H9 (cell line): Measurements from ENCODE around the gene MAL. TPM values are rescaled to one million over a fixed set of nuclear protein-coding genes. Genes with fewer than 3 reads are reported as not detected.

Source experiments
- DNase-seq: peaks from one replicate; pipeline ENCODE4 v3.0.0-alpha.2; 2017
- H2AFZ ChIP-seq: one replicate; pipeline ENCODE4 v1.6.1; 2013; ENCODE audit warnings: mild to moderate bottlenecking, low read length, control low read depth, moderate library complexity
- H2AK5ac ChIP-seq: 2 replicates; pipeline ENCODE4 v1.6.1; 2013; ENCODE audit warnings: low read length, control low read depth, mixed read lengths; ENCODE audit not compliant: insufficient read length
- H2BK120ac ChIP-seq: one replicate; pipeline ENCODE4 v1.6.1; 2013; ENCODE audit warnings: low read depth, mild to moderate bottlenecking, low read length, control low read depth, inconsistent platforms; ENCODE audit not compliant: poor library complexity, severe bottlenecking
- H2BK12ac ChIP-seq: 2 replicates; pipeline ENCODE4 v1.6.1; 2013; ENCODE audit warnings: low read length, control low read depth, mixed read lengths, low read depth; ENCODE audit not compliant: insufficient read length
- H2BK15ac ChIP-seq: 2 replicates; pipeline ENCODE4 v1.6.1; 2013; ENCODE audit warnings: low read depth, low read length, control low read depth
- H2BK20ac ChIP-seq: one replicate; pipeline ENCODE4 v1.6.1; 2013; ENCODE audit warnings: low read depth, mild to moderate bottlenecking, low read length, control low read depth, inconsistent platforms; ENCODE audit not compliant: poor library complexity, severe bottlenecking
- H2BK5ac ChIP-seq: 2 replicates; pipeline ENCODE4 v1.6.1; 2013; ENCODE audit warnings: low read length, control low read depth, mixed read lengths; ENCODE audit not compliant: insufficient read length
- H3K14ac ChIP-seq: 2 replicates; pipeline ENCODE4 v1.6.1; 2013; ENCODE audit warnings: low read length, control low read depth; ENCODE audit not compliant: insufficient read depth
- H3K18ac ChIP-seq: 2 replicates; pipeline ENCODE4 v1.6.1; 2013; ENCODE audit warnings: low read depth, mild to moderate bottlenecking, mixed read lengths, low read length, control low read depth; ENCODE audit not compliant: insufficient read length
- H3K23ac ChIP-seq: 2 replicates; pipeline ENCODE4 v1.6.1; 2013; ENCODE audit warnings: low read length, control low read depth, mixed read lengths, low read depth; ENCODE audit not compliant: insufficient read length
- H3K23me2 ChIP-seq: 2 replicates; pipeline ENCODE4 v1.6.1; 2013; ENCODE audit warnings: low read depth, mild to moderate bottlenecking, mixed read lengths, low read length, control low read depth; ENCODE audit not compliant: insufficient read length, poor library complexity, severe bottlenecking
- H3K27ac ChIP-seq: 2 replicates; pipeline ENCODE4 v1.5.1; 2013; ENCODE audit warnings: low read length, control low read depth, mixed read lengths, low read depth; ENCODE audit not compliant: insufficient read length
- H3K27me3 ChIP-seq: 2 replicates; pipeline ENCODE4 v1.6.1; 2013; ENCODE audit warnings: low read length, control low read depth, inconsistent platforms; ENCODE audit not compliant: insufficient read depth
- H3K4ac ChIP-seq: 2 replicates; pipeline ENCODE4 v1.6.1; 2013; ENCODE audit warnings: low read depth, mild to moderate bottlenecking, control low read depth, inconsistent platforms, low read length, moderate library complexity
- H3K4me1 ChIP-seq: 2 replicates; pipeline ENCODE4 v1.6.1; 2013; ENCODE audit warnings: low read length, control low read depth, inconsistent platforms; ENCODE audit not compliant: insufficient read depth
- H3K4me2 ChIP-seq: 2 replicates; pipeline ENCODE4 v1.6.1; 2013; ENCODE audit warnings: low read length, control low read depth, mixed read lengths; ENCODE audit not compliant: insufficient read length, insufficient read depth
- H3K56ac ChIP-seq: 2 replicates; pipeline ENCODE4 v1.6.1; 2013; ENCODE audit warnings: low read depth, mild to moderate bottlenecking, mixed read lengths, low read length, control low read depth; ENCODE audit not compliant: insufficient read length
- H3K79me1 ChIP-seq: 2 replicates; pipeline ENCODE4 v1.6.1; 2013; ENCODE audit warnings: low read depth, mild to moderate bottlenecking, moderate library complexity, low read length, control low read depth, inconsistent platforms; ENCODE audit not compliant: insufficient read depth, poor library complexity, severe bottlenecking
- H3K79me2 ChIP-seq: 2 replicates; pipeline ENCODE4 v1.6.1; 2013; ENCODE audit warnings: low read length, control low read depth, inconsistent platforms; ENCODE audit not compliant: insufficient read depth
- H3K9ac ChIP-seq: 2 replicates; pipeline ENCODE4 v1.6.1; 2013; ENCODE audit warnings: low read length, control low read depth, mixed read lengths; ENCODE audit not compliant: insufficient read length; ENCODE audit errors: extremely low read depth
- H3K9me3 ChIP-seq: one replicate; pipeline ENCODE4 v1.6.1; 2013; ENCODE audit warnings: low read depth, low read length, inconsistent platforms; ENCODE audit not compliant: control insufficient read depth
- H3T11ph ChIP-seq: one replicate; pipeline ENCODE4 v1.6.1; 2013; ENCODE audit warnings: mild to moderate bottlenecking, low read length, control low read depth, inconsistent platforms
- H4K20me1 ChIP-seq: one replicate; pipeline ENCODE4 v1.6.1; 2013; ENCODE audit not compliant: control insufficient read depth, insufficient read length, insufficient read depth
- H4K5ac ChIP-seq: 2 replicates; pipeline ENCODE4 v1.6.1; 2013; ENCODE audit warnings: low read depth, mild to moderate bottlenecking, mixed read lengths, low read length, control low read depth; ENCODE audit not compliant: insufficient read length
- H4K8ac ChIP-seq: replicated peaks from 2 replicates; pipeline ENCODE4 v1.6.1; 2013; ENCODE audit warnings: low read length, control low read depth, mixed read lengths, low read depth; ENCODE audit not compliant: insufficient read length
- H4K91ac ChIP-seq: 2 replicates; pipeline ENCODE4 v1.6.1; 2013; ENCODE audit warnings: low read depth, mild to moderate bottlenecking, moderate library complexity, mixed read lengths, low read length, control low read depth; ENCODE audit not compliant: insufficient read length
- H3K27ac Mint-ChIP-seq, 3 experiments: 2 replicates in 2 of 3; 3 replicates in 1 of 3; pipeline ENCODE4 v1.8.0; 2020 to 2021; ENCODE audit warnings: mixed read lengths in 3 of 3, mild to moderate bottlenecking in 1 of 3, moderate library complexity in 1 of 3
- H3K27me3 Mint-ChIP-seq: 2 replicates; pipeline ENCODE4 v1.8.0; 2021; ENCODE audit warnings: low read depth, mild to moderate bottlenecking, moderate library complexity, mixed read lengths
- H3K36me3 Mint-ChIP-seq, 3 experiments: 2 replicates in 2 of 3; 3 replicates in 1 of 3; pipeline ENCODE4 v1.8.0; 2020 to 2021; ENCODE audit warnings: low read depth in 3 of 3, mixed read lengths in 3 of 3; ENCODE audit not compliant: insufficient read depth in 1 of 3
- H3K4me1 Mint-ChIP-seq, 2 experiments: 2 replicates each; pipeline ENCODE4 v1.8.0; 2020; ENCODE audit warnings: mixed read lengths in 2 of 2
- H3K4me3 Mint-ChIP-seq, 2 experiments: 2 replicates in 1 of 2; 3 replicates in 1 of 2; pipeline ENCODE4 v1.8.0; 2020 to 2021; ENCODE audit warnings: mild to moderate bottlenecking in 2 of 2, mixed read lengths in 2 of 2, moderate library complexity in 1 of 2
- H3K9me3 Mint-ChIP-seq, 2 experiments: 2 replicates in 1 of 2; 3 replicates in 1 of 2; pipeline ENCODE4 v1.8.0; 2020; ENCODE audit warnings: mild to moderate bottlenecking in 2 of 2, mixed read lengths in 2 of 2, moderate library complexity in 1 of 2
- CTCF ChIP-seq: fragments of 200-600 bp; sonication (generic); conservative IDR thresholded peaks from 3 replicates; pipeline ENCODE4 v1.8.0; 2021; ENCODE audit warnings: antibody characterized with exemption, mild to moderate bottlenecking
- WGBS: extraction: QIAGEN DNeasy Blood & Tissue Kit; methylation state at CpG from one replicate; pipeline ENCODE4 v1.1.7; 2013; ENCODE audit warnings: missing lambda C conversion rate, low lambda C conversion rate, mixed read lengths; ENCODE audit not compliant: insufficient read length; ENCODE audit errors: extremely low coverage; 5-methylcytosine and 5-hydroxymethylcytosine counted together
- total RNA-seq: library from RNA; stranded (reverse); gene quantifications from 2 replicates; pipeline ENCODE4 v1.2.1, GENCODE V29; 2021

MAL gene
- total RNA-seq, 1 experiment from 2014 or later: not detected

GRCh38 chr2:95077530-95077825 is 52.0 kb downstream of the MAL start:
- Mint-ChIP-seq H3K27ac (no peak overlapping the region), H3K4me1 (peaks cover 20 to 28% of the 10 kb centered on the region in 2 experiments), H3K4me3 (peak overlapping the region; percentile 62 to 68), H3K9me3 (peaks cover 3 to 4% of the 10 kb centered on the region in 2 experiments), H3K36me3 (no peaks in the 10 kb centered on the region), H3K27me3 (peaks cover 38% of the 10 kb centered on the region)
- no peak overlapping the region for H2AK5ac ChIP-seq
- no CpG with 5 or more reads among the region's 3 CpGs for WGBS
- H2BK120ac ChIP-seq: no peak overlapping the region
- no peaks in the 10 kb centered on the region for H3K27me3 ChIP-seq
- H3K9ac ChIP-seq: no peak overlapping the region
- no peak overlapping the region for H3K23ac ChIP-seq
- no peak overlapping the region for H2BK5ac ChIP-seq
- no peak overlapping the region for H3K27ac ChIP-seq
- no peak for TF ChIP-seq CTCF
- H4K5ac ChIP-seq: no peak overlapping the region
- H3K4ac ChIP-seq: no peak overlapping the region
- H3T11ph ChIP-seq: no peak overlapping the region
- H3K79me1 ChIP-seq: no peaks in the 10 kb centered on the region
- peaks cover 3% of the 10 kb centered on the region; the same call in 1 of the 2 replicates for H3K4me1 ChIP-seq
- H3K23me2 ChIP-seq: peaks cover 8% of the 10 kb centered on the region
- no peaks in the 10 kb centered on the region for H4K20me1 ChIP-seq
- H3K79me2 ChIP-seq: no peaks in the 10 kb centered on the region
- H4K91ac ChIP-seq: no peak overlapping the region
- H3K18ac ChIP-seq: no peak overlapping the region
- H3K9me3 ChIP-seq: no peaks in the 10 kb centered on the region
- no peak overlapping the region for H3K14ac ChIP-seq
- H3K56ac ChIP-seq: no peak overlapping the region
- no peak overlapping the region for H2BK20ac ChIP-seq
- no peak overlapping the region for H2BK12ac ChIP-seq
- DNase-seq: no peak
- peak overlapping the region; percentile 41 for H3K4me2 ChIP-seq
- H4K8ac ChIP-seq: no peak overlapping the region
- H2BK15ac ChIP-seq: no peak overlapping the region
- H2AFZ ChIP-seq: no peak overlapping the region
